NCI-H2081 treated with DMSO at 0.1 percent for 48 hours (cell line): ENCODE data around the gene KRT86.
"Not testable (repeated sequence)": the region's sequence is repeated elsewhere in the genome, so short reads cannot be mapped to it uniquely, and the experiment has no call there.

Source experiments
- DNase-seq: peaks from one replicate; lab custom pipeline; 2025; lab: John Stamatoyannopoulos, UW

Gene KRT86

GRCh38 chr12:52314511-52314910 lies 40.1 kb downstream of the KRT86 start:
- no peak for DNase-seq

GRCh38 chr12:52315721-52316120 lies 41.3 kb downstream of the KRT86 start:
- not testable (repeated sequence) for DNase-seq

- no peak for DNase-seq
These were observed 41.8 kb downstream of the KRT86 start for GRCh38 chr12:52316290-52316689.

GRCh38 chr12:52316701-52317100 lies 42.3 kb downstream of the KRT86 start:
- no peak for DNase-seq

GRCh38 chr12:52317468-52318052 lies 43.1 kb downstream of the KRT86 start:
- no peak for DNase-seq

- no peak for DNase-seq
These were observed 44.0 kb downstream of the KRT86 start for GRCh38 chr12:52318241-52318990.

GRCh38 chr12:52319097-52319496 lies 44.7 kb downstream of the KRT86 start:
- DNase-seq = no peak

GRCh38 chr12:52320784-52321400 lies 46.4 kb downstream of the KRT86 start, which contains the start of gene KRT83:
Gene KRT83, minus strand, starts transcription at chr12:52321398. Its CDS starts 63 bp downstream, at chr12:52321335.
- no peak for DNase-seq

GRCh38 chr12:52321418-52321817 lies 47.0 kb downstream of the KRT86 start:
- no peak for DNase-seq

- DNase-seq = no peak
These were observed 47.6 kb downstream of the KRT86 start for GRCh38 chr12:52322069-52322468.

GRCh38 chr12:52323001-52323400 lies 48.6 kb downstream of the KRT86 start:
- no peak for DNase-seq

GRCh38 chr12:52323416-52324152 lies 49.1 kb downstream of the KRT86 start:
- no peak for DNase-seq

GRCh38 chr12:52324153-52324444 lies 49.7 kb downstream of the KRT86 start:
- no peak for DNase-seq

GRCh38 chr12:52327052-52327829 lies 52.8 kb downstream of the KRT86 start:
- DNase-seq = peak; percentile 74

GRCh38 chr12:52327830-52328500 lies 53.5 kb downstream of the KRT86 start:
- DNase-seq = no peak

GRCh38 chr12:52331039-52331438 lies 56.6 kb downstream of the KRT86 start:
- no peak for DNase-seq

GRCh38 chr12:52331833-52332232 lies 57.4 kb downstream of the KRT86 start:
- no peak for DNase-seq

GRCh38 chr12:52332381-52332780 lies 57.9 kb downstream of the KRT86 start:
- no peak for DNase-seq

- no peak for DNase-seq
These were observed 58.9 kb downstream of the KRT86 start for GRCh38 chr12:52333321-52333720.

- no peak for DNase-seq
These were observed 59.7 kb downstream of the KRT86 start for GRCh38 chr12:52334185-52334584.

GRCh38 chr12:52335598-52336262 lies 61.3 kb downstream of the KRT86 start:
- DNase-seq = peak; percentile 16
